ENCODE data around the gene NECTIN4. TPM values are rescaled to one million over a fixed set of nuclear protein-coding genes. Genes with fewer than 3 reads are reported as not detected.
"Not testable (repeated sequence)": the region's sequence is repeated elsewhere in the genome, so short reads cannot be mapped to it uniquely, and the experiment has no call there.

Gene NECTIN4
- total RNA-seq, 1 donor from 2014 or later, result not detected

DNA sequence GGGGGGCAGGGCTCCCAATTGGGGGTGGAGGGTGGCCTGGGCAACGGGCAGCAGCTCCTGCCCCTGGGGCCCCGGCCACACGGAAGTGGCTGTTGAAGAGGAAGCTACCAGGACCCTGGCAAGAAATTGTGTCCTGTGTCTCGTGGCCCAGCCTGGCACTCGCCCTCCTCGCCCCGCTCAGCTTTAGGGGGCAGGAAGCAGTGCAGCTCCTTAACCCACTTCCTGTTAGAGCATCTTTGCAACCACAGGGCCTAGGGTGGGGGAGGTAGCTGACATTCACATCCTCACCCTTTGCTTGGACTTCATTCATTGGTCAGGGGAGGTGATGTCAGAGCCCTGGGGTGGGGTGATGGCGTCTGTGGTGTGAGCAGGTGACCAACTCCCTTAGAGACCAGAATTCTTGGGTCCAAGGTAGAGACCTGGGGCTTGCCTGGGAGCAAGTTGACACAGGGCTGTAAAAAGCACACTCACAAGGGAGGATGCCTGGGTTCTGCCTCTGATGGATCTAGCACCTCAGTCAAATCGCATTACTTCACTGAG lies 19.6 kb downstream of the NECTIN4 start, which contains the start of gene ARHGAP30:
Gene ARHGAP30, minus strand, starts transcription at position 161 of the 540 bp plus-strand sequence. CDS start 267 bp downstream, outside the sequence.
- intact Hi-C loops (cut with DNase I), result no loop called here
- ATAC-seq (ENCODE audit: poor library complexity) (peak; percentile 74), DNase-seq (peak; percentile 82)

DNA sequence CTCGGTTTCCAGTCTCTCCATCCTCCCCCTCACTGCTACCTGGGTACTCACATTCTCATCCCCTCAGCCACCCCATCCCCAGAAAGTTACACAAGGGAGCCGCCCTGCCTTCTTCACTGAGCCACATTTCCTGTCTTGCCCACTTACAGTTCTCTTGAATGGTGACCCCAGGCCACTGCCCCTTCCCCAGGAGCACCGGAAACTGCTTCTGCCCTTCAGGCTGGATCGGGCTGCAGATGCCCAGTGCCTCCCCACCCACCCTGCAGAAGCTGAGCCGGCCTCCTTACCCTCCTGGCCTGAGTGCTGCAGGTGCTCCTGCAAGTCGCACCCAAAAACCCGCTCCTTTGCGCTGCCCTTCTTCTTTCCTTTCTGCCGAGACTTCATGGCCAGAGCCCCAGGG lies 20.1 kb downstream of the NECTIN4 start:
- no peak for DNase-seq
- intact Hi-C loops (cut with DNase I), result no loop called here
- ATAC-seq (ENCODE audit: poor library complexity), result no peak

DNA sequence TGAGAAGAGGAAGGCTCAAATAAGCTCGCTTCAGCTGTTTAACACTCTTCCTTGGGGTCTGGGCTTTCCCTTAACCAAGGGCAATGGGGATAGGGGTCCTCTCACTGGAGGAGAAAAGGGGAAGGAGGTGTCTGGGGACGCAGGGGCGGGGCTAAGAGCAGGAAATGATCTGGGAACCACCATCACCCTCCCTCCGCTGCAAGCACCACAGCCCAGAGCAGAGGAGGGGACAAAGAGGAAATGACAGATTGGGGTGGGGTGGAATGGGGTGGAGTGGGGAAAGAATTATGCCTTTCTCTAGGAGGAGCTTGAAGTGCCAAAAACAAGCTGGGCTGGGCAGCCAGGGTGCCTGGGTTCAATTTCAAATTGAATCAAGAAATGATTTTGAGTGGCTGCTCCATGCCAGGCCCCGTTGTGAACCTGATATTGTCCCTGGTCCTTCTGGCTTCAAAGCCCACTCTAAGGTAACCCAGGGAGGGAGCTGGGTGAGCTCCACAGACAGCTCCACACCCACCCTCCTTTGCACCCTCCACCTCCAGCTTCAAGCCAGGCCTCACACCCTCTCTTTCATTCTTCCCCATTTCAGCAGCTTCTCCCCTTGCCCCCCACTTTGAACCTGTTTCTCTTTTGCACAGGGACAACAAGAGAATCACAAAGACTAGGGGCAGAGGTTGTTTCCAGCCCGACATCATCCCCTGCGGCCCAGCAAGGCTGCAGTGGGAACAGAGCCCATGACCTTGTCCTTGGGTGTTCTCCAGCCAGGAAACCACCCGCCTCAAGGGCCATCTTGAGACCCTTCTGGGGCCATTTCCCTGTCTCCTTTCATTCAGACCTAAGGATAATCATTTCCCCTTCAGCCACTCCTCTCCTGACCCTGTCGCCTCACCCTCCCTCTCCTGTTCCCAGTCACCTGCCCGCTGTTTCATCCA lies 20.8 kb downstream of the NECTIN4 start:
- intact Hi-C loops (cut with DNase I), result no loop called here
- ATAC-seq (ENCODE audit: poor library complexity), result peak; percentile 79
- DNase-seq, result peak; percentile 83

DNA sequence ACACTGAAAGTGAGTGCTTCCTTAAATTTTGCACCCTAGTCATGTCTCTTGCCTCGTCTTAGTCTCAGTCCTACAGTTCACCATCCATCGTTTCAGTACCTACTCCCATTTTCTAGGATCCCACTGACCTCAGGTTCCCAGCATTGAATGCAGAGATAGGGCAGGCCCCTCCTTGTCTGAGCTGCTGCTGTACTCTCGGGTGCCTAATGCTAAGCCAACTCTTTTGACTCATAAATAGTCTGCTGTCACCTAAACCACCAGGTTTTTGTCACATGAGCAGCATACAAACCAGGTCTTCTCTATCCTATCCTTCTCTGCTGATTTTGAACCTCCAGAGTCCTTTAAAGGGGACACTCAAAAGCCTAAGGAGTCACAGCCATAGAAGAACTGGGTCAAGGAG lies 22.7 kb downstream of the NECTIN4 start:
- ATAC-seq (ENCODE audit: poor library complexity), result no peak
- intact Hi-C loops (cut with DNase I), result no loop called here
- no peak for DNase-seq

DNA sequence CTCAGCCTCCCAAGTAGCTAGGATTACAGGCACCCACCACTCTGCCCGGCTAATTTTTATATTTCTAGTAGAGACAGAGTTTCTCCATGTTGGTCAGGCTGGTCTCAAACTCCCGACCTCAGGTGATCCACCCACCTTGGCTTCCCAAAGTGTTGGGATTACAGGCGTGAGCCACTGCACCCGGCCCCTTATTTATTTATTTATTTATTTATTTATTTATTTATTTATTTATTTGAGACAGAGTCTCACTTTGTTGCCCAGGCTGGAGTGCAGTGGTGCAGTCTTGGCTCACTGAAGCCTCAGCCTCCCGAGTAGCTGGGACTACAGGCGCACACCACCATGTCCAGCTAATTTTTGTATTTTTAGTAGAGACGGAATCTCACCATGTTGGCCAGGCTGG lies 23.7 kb downstream of the NECTIN4 start:
- DNase-seq; ATAC-seq (ENCODE audit: poor library complexity); intact Hi-C loops (cut with DNase I): not testable (repeated sequence)

DNA sequence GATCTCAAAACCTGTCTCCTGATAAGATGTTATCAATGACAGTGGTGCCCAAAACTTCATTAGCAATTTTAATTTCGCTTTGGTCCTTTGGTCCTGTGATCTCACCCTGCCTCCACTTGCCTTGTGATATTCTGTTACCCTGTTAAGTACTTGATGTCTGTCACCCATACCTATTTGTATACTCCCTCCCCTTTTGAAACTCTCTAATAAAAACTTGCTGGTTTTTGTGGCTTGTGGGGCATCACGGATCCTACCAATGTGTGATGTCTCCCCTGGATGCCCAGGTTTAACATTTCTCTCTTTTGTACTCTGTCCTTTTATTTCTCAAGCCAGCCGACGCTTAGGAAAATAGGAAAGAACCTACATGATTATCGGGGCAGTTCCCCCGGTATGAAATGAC lies 25.4 kb downstream of the NECTIN4 start:
- DNase-seq; ATAC-seq (ENCODE audit: poor library complexity); intact Hi-C loops (cut with DNase I): not testable (repeated sequence)

DNA sequence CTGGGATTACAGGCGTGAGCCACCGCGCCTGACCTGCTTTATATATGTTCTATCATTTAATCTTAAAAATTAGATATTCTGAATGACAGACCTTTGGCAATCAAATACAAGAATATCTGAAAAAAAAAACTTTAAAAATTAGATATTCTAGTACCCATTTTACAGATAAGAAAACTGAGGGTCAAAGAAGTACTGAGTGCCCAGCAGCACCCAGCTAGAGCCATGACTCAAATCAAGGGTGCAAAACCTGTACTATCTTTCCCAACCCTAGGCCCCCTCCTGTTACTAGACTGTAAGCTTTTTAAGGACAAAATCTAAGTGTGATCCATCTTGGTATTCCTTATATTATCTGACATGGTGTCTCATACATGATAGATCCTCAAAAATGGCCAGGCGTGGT lies 27.9 kb downstream of the NECTIN4 start:
- intact Hi-C loops (cut with DNase I), result no loop called here
- no peak for ATAC-seq (ENCODE audit: poor library complexity)

DNA sequence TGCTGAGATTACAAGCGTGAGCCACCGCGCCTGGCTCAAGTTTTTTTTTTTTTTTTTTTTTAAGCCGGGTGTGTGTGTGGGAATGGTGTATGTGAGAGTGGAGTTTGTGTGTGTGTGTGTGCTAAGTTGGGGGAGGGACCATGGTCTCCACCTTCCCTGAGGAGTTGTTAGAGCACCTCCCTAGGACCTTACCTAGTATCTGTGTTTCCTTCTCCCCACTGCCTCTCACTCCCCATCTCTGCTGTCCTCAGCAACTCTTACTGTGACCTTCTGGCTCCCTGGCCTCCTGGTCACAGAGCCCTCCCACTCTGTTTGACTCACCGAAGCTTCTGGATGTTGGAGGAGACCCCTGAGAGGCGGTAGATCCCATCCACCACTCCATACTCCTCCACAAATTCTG lies 30.1 kb downstream of the NECTIN4 start:
- no peak for ATAC-seq (ENCODE audit: poor library complexity)
- DNase-seq, result no peak

More for the DNA sequence above, 27.9 kb downstream of the NECTIN4 start:
- DNase-seq, result no peak

DNA sequence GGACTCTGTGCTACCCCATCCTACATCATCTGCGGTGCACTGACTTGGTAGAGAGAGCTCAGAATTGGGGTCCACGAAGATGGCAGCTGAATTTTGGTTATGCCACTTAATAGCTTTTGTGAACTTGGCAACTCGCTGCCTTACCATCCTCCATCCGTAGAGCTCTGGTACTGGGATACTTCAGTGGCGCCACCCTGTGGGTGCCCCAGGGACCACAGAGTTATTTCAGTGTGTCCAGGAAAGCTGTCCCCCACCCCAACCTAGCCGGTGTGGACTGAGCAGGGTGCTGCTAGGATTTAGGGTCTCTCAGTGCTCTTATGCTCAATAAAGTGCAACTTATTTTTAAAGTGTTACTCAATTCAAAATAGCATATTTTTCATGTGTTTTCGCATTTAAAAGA lies 34.6 kb downstream of the NECTIN4 start:
- ATAC-seq (ENCODE audit: poor library complexity), result no peak
- intact Hi-C loops (cut with DNase I), result no loop called here
- no peak for DNase-seq

More for the DNA sequence above, 30.1 kb downstream of the NECTIN4 start:
- intact Hi-C loops (cut with DNase I), result no loop called here

DNA sequence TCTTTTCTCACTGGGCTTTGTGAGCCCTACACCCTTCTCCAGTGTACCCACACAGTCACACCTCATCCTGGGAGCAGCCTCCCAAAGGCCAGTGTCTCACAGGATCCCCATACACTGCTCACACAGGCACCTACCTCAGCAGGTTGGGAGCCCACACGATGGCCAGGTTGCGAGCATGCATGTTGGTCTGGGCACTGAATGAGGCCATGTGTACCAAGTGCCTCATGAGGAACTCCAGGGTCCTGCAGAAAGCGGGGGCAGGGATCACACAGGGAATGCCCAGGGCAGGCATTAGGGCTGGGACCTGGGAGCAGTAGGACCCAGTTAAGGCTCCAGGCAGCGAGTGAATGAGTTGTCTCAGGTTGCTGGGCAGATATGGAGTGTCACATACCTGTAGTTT lies 35.1 kb downstream of the NECTIN4 start:
- ATAC-seq (ENCODE audit: poor library complexity) (no peak), DNase-seq (no peak)
- intact Hi-C loops (cut with DNase I), result no loop called here

DNA sequence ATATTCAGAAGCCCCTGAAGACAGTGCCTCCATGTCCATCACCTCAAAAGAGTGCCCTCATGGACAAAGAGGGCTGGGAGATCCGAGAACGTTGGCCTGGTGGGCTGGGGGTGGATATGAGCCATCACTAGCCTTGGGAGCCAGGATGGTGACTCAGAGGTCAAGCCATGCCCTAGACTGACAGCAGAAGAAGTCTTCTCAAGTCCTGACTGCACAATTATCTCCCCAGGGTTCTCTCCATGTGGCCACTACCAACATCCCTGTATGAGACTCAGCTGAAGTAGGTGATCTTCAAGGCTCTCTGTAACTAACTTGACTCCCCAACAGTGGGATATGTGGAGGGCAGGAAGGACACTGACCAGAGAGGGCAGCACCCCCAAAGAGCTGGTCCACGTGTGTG lies 36.5 kb downstream of the NECTIN4 start:
- intact Hi-C loops (cut with DNase I), result no loop called here
- DNase-seq (no peak), ATAC-seq (ENCODE audit: poor library complexity) (no peak)

DNA sequence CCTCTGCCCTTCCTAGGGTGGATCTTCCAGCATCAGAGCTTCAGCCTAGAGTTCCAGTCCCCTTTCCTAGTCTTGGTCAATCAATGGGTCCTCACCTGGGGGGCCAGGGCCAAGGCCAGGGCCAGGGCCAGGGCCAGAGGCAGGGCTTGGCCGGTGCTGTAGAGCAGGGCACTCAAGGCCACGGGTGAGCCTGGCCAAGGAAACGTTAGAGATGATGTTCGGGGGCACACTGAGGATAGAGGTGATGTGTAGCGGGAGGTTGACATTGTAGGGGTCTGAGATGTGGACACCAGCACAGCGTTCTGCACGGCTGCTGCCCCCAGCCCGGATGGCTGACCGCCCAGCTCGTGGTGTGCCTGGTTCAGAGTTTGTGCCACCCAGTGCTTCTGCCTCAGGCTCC lies 38.1 kb downstream of the NECTIN4 start:
- DNase-seq, result no peak
- intact Hi-C loops (cut with DNase I), result no loop called here
- no peak for ATAC-seq (ENCODE audit: poor library complexity)

DNA sequence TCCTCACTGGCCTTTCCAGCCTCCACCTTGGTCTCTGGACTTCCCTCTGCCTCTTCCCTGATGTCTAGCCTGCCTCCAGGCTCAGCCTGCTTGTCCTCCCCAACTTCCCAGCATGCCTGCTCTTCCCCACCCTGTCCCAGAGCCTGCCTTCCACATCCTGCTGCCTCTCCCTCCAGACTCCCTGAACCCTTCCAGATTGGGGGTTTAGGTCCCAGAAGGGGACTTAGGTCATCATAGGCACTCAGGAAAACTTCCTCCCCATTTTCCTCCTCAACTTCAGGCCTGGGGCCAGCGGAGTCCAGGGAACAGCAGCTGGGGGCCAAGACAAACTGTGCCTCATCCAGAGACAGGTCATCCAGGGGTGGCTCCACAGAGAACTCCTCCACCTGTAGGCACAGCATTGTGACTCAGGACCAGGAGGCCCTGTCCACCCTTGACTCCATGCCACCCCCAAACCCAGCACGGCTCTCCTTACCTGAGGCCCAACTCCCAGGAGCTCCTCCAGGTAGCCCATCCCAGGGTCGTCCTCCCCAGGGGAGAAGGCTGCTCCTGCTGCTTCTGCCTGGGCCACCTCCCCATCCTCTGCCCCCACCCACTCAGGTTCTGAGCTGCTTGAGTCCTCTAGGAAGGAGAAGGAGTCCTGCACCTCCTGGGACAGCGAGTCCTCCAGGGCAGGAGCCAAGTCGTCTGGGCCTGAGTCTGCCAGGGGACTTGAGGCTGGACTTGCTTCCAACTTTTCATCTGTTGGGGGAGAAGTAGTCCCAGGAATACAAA lies 40.2 kb downstream of the NECTIN4 start:
- no peak for DNase-seq
- intact Hi-C loops (cut with DNase I), result loop anchor here (5.0 kb wide), 1 partner anchor 48 kb away; the partner anchor contains the start of gene KLHDC9
- ATAC-seq (ENCODE audit: poor library complexity), result no peak

DNA sequence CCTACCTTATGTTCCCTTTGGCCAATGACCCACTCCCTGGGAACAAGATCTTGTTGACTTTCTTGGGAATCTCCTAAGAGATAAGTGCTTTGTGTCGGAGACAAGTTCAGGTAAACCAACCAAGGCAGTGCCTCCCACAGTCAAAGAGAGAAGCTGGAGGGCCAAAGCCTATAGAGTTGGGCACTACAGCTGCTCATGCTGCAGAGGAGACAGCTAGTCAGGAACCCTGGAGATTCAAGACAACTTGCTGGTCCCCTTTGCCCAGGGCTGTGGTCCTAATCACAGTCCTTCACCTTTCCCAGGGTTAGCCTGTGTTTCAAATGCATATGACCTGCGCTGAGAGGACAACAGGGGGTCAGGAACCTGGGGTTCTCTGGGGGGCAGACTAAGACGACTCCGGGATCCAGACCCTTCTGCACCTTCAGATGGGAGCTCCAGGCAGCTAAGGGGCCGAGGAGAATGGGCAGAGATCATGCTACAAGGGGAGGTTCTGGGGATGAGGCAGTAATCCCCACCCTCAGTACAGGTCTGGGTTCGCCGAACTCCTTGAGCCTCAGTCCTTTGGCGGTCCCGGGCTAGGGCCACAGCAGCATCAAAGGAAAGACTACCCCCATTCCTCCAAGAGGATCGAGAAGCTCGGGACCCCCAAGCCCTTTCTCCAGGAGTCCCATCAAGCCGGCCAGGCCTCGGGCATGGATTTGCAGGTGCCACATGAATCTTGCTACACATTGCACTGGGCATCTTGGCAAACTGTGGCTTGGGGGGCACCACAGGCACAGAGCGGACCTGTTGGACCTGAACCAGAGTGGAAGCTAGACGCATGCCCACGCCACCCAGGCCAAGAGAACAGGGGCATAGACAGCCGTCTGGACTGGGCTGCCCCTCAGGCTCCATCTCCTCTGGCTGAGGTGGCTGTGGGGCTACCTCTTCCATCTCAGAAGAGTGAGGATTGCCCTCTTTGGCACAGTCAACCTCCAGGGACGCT lies 41.6 kb downstream of the NECTIN4 start:
- intact Hi-C loops (cut with DNase I), result loop anchor here (5.0 kb wide), 1 partner anchor 50 kb away; the partner anchor contains the start of gene KLHDC9
- DNase-seq (peak; percentile 41), ATAC-seq (ENCODE audit: poor library complexity) (no peak)

DNA sequence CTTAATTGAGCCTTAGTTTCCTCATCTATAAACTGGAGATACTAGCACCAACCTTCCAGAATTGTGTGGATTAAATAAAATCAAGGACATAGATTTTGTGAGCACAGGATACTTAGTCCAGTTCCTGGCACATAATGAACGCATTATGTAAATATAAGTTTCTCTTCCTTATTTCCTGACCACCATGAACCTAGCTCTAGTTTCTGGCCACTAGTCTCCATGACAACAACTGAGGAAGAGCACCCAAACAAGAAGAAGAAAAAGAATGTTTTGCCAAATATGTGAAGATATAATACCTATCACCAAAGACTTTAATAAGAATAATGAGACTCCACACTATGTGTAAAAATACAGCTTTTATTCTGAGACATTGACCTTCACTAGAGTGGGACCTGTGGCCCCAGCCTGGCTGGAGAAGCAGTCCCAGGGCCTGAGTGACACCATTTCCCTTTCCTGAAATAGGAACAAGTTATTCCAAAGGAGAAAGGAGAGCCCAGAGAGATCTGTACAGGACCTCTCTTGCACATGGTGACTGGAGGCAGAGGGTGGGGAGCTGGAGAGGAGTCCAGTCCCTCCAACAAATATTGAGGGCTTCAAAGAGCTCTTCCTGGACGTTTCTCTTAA lies 42.6 kb downstream of the NECTIN4 start:
- ATAC-seq (ENCODE audit: poor library complexity), result no peak
- DNase-seq, result no peak
- intact Hi-C loops (cut with DNase I), result loop anchor here (5.0 kb wide), 1 partner anchor 51 kb away; the partner anchor contains the start of gene KLHDC9

DNA sequence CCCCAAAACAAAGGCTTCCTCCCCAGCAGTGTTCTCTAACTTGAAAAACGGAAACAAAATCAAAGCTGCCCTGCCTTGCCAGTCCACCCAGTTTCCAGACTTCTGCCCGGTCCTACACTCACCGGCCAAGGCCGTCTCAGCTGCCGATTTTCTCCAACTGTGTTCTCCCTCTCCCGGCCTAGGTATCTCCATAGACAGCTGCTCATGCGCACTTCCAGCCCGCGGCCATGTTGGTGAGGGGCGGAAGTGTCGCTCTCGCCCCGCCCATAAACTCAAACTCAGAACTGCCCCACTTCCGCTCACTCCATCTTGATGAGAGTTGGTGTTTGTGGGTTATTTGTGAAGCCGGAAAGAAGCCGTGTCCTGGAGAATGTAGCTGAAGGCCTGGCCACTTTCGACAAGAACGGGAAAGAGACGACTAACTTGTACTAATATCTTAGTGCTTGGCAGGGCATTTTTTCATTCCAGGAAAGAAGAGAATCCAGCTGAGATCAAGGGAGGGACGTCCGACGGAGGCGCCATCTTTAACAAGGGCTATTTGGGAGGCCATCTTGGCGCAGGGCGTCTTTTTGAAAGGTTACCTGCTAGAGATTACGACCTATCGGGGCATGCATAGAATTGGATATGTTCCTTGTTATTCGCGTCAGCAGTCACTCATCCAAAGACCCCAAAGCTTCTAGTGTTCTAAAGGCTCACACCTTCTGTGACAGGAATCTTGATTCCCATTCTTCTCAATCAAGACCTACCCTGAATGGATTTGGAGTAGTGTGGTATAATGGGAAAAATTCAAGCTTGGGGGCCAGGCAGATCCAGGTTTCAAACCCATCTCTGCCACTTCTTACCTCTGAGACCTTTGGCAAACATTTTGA lies 43.4 kb downstream of the NECTIN4 start, which contains the start of gene USF1:
Gene USF1, minus strand, starts transcription at position 242 of the 869 bp plus-strand sequence. CDS start 2,702 bp downstream, outside the sequence.
- ATAC-seq (ENCODE audit: poor library complexity), result peak; percentile 98
- peak; percentile 96 for DNase-seq
- intact Hi-C loops (cut with DNase I), result loop anchor here (5.0 kb wide), 1 partner anchor 51 kb away; the partner anchor contains the start of gene KLHDC9

Data from Right ventricle myocardium superior (tissue), 1 donor.